NCI-H146 (cell line): Measurements from ENCODE around the gene ACOX1.

Source experiments
- DNase-seq: peaks from one replicate; lab custom pipeline; 2025; lab: John Stamatoyannopoulos, UW

Gene ACOX1

GRCh38 chr17:75933808-75934207 is 45.2 kb downstream of the ACOX1 start:
- DNase-seq, result no peak

GRCh38 chr17:75932852-75933251 is 46.1 kb downstream of the ACOX1 start:
- DNase-seq, result no peak

GRCh38 chr17:75931062-75931461 is 47.9 kb downstream of the ACOX1 start:
- DNase-seq, result no peak

- DNase-seq, result peak; percentile 52
Observed at GRCh38 chr17:75927286-75927922, 51.6 kb downstream of the ACOX1 start.

GRCh38 chr17:75926456-75926855 is 52.5 kb downstream of the ACOX1 start:
- no peak for DNase-seq

GRCh38 chr17:75925912-75926311 is 53.1 kb downstream of the ACOX1 start:
- no peak for DNase-seq

GRCh38 chr17:75925103-75925502 is 53.9 kb downstream of the ACOX1 start:
- no peak for DNase-seq

GRCh38 chr17:75922963-75923874 is 55.7 kb downstream of the ACOX1 start:
- no peak for DNase-seq

GRCh38 chr17:75922173-75922961 is 56.6 kb downstream of the ACOX1 start:
- DNase-seq, result no peak

GRCh38 chr17:75921596-75921995 is 57.4 kb downstream of the ACOX1 start:
- DNase-seq, result no peak

GRCh38 chr17:75920045-75920560 is 58.9 kb downstream of the ACOX1 start:
- DNase-seq, result peak; percentile 24

- DNase-seq, result no peak
Observed at GRCh38 chr17:75919611-75920010, 59.4 kb downstream of the ACOX1 start.

- no peak for DNase-seq
Observed at GRCh38 chr17:75917917-75918445, 61.0 kb downstream of the ACOX1 start.

GRCh38 chr17:75917141-75917916 is 61.6 kb downstream of the ACOX1 start:
- DNase-seq, result no peak

- DNase-seq, result no peak
Observed at GRCh38 chr17:75915268-75915667, 63.7 kb downstream of the ACOX1 start.

- DNase-seq, result no peak
Observed at GRCh38 chr17:75914643-75915267, 64.2 kb downstream of the ACOX1 start.

- DNase-seq, result no peak
Observed at GRCh38 chr17:75913537-75914210, 65.3 kb downstream of the ACOX1 start.

GRCh38 chr17:75910699-75911098 is 68.3 kb downstream of the ACOX1 start:
- peak; percentile 66 for DNase-seq

- peak; percentile 85 for DNase-seq
Observed at GRCh38 chr17:75909812-75910274, 69.1 kb downstream of the ACOX1 start.
